ENCODE measurements around the gene SEPTIN10.
"Not testable (repeated sequence)": the region's sequence is repeated elsewhere in the genome, so short reads cannot be mapped to it uniquely, and the experiment has no call there.

SEPTIN10 gene

GRCh38 chr2:109633284-109633961 lies 19.7 kb upstream of the SEPTIN10 start:
- H3K27ac ChIP-seq: no peak overlapping the region
- CTCF ChIA-PET: interaction anchor here (0.7 kb wide), 1 partner anchor 568 kb away, joined by 5 read pairs; no protein-coding TSS in a partner anchor
- no peak for DNase-seq (ENCODE audit: low spot score)
- POLR2A ChIA-PET (ENCODE audit: low non-redundant PET): no interaction called here
- TF ChIP-seq CTCF (conservative IDR thresholded peaks at IDR 0.05; ENCODE audit: low read depth): no peak

- no peak for TF ChIP-seq CTCF (conservative IDR thresholded peaks at IDR 0.05; ENCODE audit: low read depth)
- no peak for DNase-seq (ENCODE audit: low spot score)
- POLR2A ChIA-PET (ENCODE audit: low non-redundant PET): no interaction called here
- no peak overlapping the region for H3K27ac ChIP-seq
- CTCF ChIA-PET: no interaction called here
These were observed 18.5 kb upstream of the SEPTIN10 start for GRCh38 chr2:109632158-109632789.

- TF ChIP-seq CTCF (conservative IDR thresholded peaks at IDR 0.05; ENCODE audit: low read depth): no peak
- H3K27ac ChIP-seq: no peak overlapping the region
- no peak for DNase-seq (ENCODE audit: low spot score)
- ChIA-PET POLR2A (ENCODE audit: low non-redundant PET) (no interaction called here), CTCF (no interaction called here)
These were observed 18.0 kb upstream of the SEPTIN10 start for GRCh38 chr2:109631741-109632140.

GRCh38 chr2:109630441-109631430 lies 17.0 kb upstream of the SEPTIN10 start:
- H3K27ac ChIP-seq: no peak overlapping the region
- ChIA-PET POLR2A (ENCODE audit: low non-redundant PET) (no interaction called here), CTCF (no interaction called here)
- DNase-seq (ENCODE audit: low spot score): no peak
- TF ChIP-seq CTCF (conservative IDR thresholded peaks at IDR 0.05; ENCODE audit: low read depth): no peak

GRCh38 chr2:109629867-109630266 lies 16.1 kb upstream of the SEPTIN10 start:
- no peak overlapping the region for H3K27ac ChIP-seq
- ChIA-PET CTCF (interaction anchor here (0.5 kb wide), 1 partner anchor 68 kb away, joined by 4 read pairs; no protein-coding TSS in a partner anchor), POLR2A (ENCODE audit: low non-redundant PET) (no interaction called here)
- TF ChIP-seq CTCF (conservative IDR thresholded peaks at IDR 0.05; ENCODE audit: low read depth): no peak
- no peak for DNase-seq (ENCODE audit: low spot score)

- DNase-seq (ENCODE audit: low spot score); H3K27ac ChIP-seq; POLR2A ChIA-PET (ENCODE audit: low non-redundant PET); CTCF ChIA-PET: not testable (repeated sequence)
These were observed 14.6 kb upstream of the SEPTIN10 start for GRCh38 chr2:109628321-109628720.

Measured in RWPE1 (cell line).